GM12872 (cell line): Measurements from ENCODE around the gene WWOX.

Source experiments
- CTCF ChIP-seq: IDR thresholded peaks from 3 replicates; pipeline ENCODE4 v1.5.1; 2011; ENCODE audit warnings: low read depth, mild to moderate bottlenecking, low read length, moderate library complexity; ENCODE audit not compliant: insufficient read depth

WWOX gene

GRCh38 chr16:78099271-78100111 lies at the start of gene WWOX:
Gene WWOX (plus strand): TSS chr16:78099654.
- TF ChIP-seq CTCF, result no peak

- TF ChIP-seq CTCF, result no peak
Observed at GRCh38 chr16:78050734-78051400, 48.6 kb upstream of the WWOX start.

- no peak for TF ChIP-seq CTCF
Observed at GRCh38 chr16:78057803-78058564, 41.5 kb upstream of the WWOX start.

GRCh38 chr16:78060295-78060694 lies 39.2 kb upstream of the WWOX start:
- TF ChIP-seq CTCF, result no peak

GRCh38 chr16:78060809-78061208 lies 38.6 kb upstream of the WWOX start:
- no peak for TF ChIP-seq CTCF

GRCh38 chr16:78065319-78065718 lies 34.1 kb upstream of the WWOX start:
- TF ChIP-seq CTCF, result no peak

GRCh38 chr16:78069913-78070312 lies 29.5 kb upstream of the WWOX start:
- TF ChIP-seq CTCF, result no peak
